Fibroblast of lung (primary cell): Measurements from ENCODE around the gene S100A10.

Source experiments
- EZH2 ChIP-seq: IDR thresholded peaks from 2 replicates; pipeline ENCODE4 v1.5.1; 2012; ENCODE audit warnings: low read length, control low read depth, mild to moderate bottlenecking; ENCODE audit errors: missing control alignments
- TF ChIP-seq, protein P1 (sequence below), 2 donors: IDR thresholded peaks in 1 of 2; conservative IDR thresholded peaks in 1 of 2; 1 replicate in 1 of 2; 2 replicates in 1 of 2; pipeline ENCODE4 v1.5.1; 2011 to 2012; ENCODE audit warnings: low read length in 2 of 2, control low read depth in 1 of 2, inconsistent platforms in 1 of 2, low read depth in 1 of 2, mild to moderate bottlenecking in 1 of 2

DNA sequence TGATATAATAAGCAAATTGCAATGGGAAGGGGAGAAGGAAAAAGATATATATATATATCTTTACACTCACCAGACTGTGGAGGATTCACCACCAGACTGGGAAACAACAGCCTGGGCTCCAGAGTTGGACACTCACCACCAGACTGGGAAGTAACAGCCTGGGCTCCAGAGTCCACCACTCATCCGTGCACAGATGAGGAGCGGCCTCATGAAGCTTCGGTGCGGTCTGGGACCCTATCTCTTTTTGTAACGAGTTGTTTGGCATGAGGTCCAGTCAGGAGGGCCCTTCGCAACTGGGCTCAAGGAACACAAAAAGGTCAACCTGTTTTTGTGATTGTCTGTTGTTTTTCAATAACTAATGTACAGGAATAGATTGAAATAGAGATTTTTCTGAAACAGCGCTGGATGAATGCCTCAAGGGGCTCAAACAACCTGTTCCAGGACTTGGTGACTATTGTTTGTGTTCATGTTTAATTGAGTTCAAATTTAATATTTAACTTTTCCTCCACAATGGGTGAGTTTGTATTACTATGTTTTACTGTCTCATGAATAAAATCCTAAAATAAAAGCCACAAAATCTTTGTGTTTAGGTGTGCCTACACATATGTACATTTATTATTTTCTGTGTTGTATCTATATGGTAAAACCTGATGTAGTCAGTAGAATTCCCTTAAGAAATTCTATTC lies 40.1 kb downstream of the S100A10 start:
- TF ChIP-seq, protein P1, sequence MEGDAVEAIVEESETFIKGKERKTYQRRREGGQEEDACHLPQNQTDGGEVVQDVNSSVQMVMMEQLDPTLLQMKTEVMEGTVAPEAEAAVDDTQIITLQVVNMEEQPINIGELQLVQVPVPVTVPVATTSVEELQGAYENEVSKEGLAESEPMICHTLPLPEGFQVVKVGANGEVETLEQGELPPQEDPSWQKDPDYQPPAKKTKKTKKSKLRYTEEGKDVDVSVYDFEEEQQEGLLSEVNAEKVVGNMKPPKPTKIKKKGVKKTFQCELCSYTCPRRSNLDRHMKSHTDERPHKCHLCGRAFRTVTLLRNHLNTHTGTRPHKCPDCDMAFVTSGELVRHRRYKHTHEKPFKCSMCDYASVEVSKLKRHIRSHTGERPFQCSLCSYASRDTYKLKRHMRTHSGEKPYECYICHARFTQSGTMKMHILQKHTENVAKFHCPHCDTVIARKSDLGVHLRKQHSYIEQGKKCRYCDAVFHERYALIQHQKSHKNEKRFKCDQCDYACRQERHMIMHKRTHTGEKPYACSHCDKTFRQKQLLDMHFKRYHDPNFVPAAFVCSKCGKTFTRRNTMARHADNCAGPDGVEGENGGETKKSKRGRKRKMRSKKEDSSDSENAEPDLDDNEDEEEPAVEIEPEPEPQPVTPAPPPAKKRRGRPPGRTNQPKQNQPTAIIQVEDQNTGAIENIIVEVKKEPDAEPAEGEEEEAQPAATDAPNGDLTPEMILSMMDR (conservative IDR thresholded peaks at IDR 0.05 in 1 of 2, IDR thresholded peaks at IDR 0.05 in 1 of 2; ENCODE audit: low read depth in 1 of 2, low read length in 2 of 2): no peak
- no peak for TF ChIP-seq EZH2
